ENCODE results near the gene HOXB9.

The HOXB9 gene

GRCh38 chr17:48634493-48635208 lies 8.5 kb upstream of the HOXB9 start:
- Histone ChIP-seq H3K9me2 (ENCODE audit: low read depth, low read length) (no peaks in the 10 kb centered on the region), H4K20me1 (ENCODE audit: insufficient read depth, low read length) (no peaks in the 10 kb centered on the region), H3K27ac (ENCODE audit: low read depth, low read length, poor library complexity, severe bottlenecking) (no peak overlapping the region), H3F3A (ENCODE audit: insufficient read depth, low read length) (no peaks in the 10 kb centered on the region), H3K4me1 (ENCODE audit: insufficient read depth, low read length, severe bottlenecking) (no peaks in the 10 kb centered on the region), H3K79me2 (ENCODE audit: insufficient read depth, low read length) (no peaks in the 10 kb centered on the region), H3K4me2 (ENCODE audit: low read length) (no peak overlapping the region), H3K4me3 (ENCODE audit: low read depth, low read length, poor library complexity, severe bottlenecking) (no peak overlapping the region), H3K9me3 (ENCODE audit: low read length) (no peaks in the 10 kb centered on the region), H2AFZ (ENCODE audit: low read length) (no peak overlapping the region), H3K9ac (ENCODE audit: low read length) (no peak overlapping the region), H3K36me3 (ENCODE audit: insufficient read depth, low read length) (no peaks in the 10 kb centered on the region), H3K27me3 (ENCODE audit: insufficient read depth, low read length) (peaks cover 6% of the 10 kb centered on the region; the same call in 1 of the 2 replicates)
- no peak for TF ChIP-seq CTCF (IDR thresholded peaks at IDR 0.05; ENCODE audit: low read length)
- no peak for TF ChIP-seq EZH2 (IDR thresholded peaks at IDR 0.05; ENCODE audit: borderline replicate concordance, low read length)

- no peaks in the 10 kb centered on the region for H3K79me2 ChIP-seq (ENCODE audit: insufficient read depth, low read length)
- no peak overlapping the region for H3K27ac ChIP-seq (ENCODE audit: low read depth, low read length, poor library complexity, severe bottlenecking)
- no peaks in the 10 kb centered on the region for H3F3A ChIP-seq (ENCODE audit: insufficient read depth, low read length)
- peaks cover 6% of the 10 kb centered on the region; the same call in 1 of the 2 replicates for H3K27me3 ChIP-seq (ENCODE audit: insufficient read depth, low read length)
- no peaks in the 10 kb centered on the region for H3K4me1 ChIP-seq (ENCODE audit: insufficient read depth, low read length, severe bottlenecking)
- no peaks in the 10 kb centered on the region for H3K36me3 ChIP-seq (ENCODE audit: insufficient read depth, low read length)
- TF ChIP-seq CTCF (IDR thresholded peaks at IDR 0.05; ENCODE audit: low read length) (no peak), EZH2 (IDR thresholded peaks at IDR 0.05; ENCODE audit: borderline replicate concordance, low read length) (no peak)
- no peaks in the 10 kb centered on the region for H4K20me1 ChIP-seq (ENCODE audit: insufficient read depth, low read length)
- H3K4me2 ChIP-seq (ENCODE audit: low read length) = no peak overlapping the region
- no peaks in the 10 kb centered on the region for H3K9me2 ChIP-seq (ENCODE audit: low read depth, low read length)
- H3K9ac ChIP-seq (ENCODE audit: low read length) = no peak overlapping the region
- H3K4me3 ChIP-seq (ENCODE audit: low read depth, low read length, poor library complexity, severe bottlenecking) = no peak overlapping the region
- H3K9me3 ChIP-seq (ENCODE audit: low read length) = no peaks in the 10 kb centered on the region
- no peak overlapping the region for H2AFZ ChIP-seq (ENCODE audit: low read length)
Measured at GRCh38 chr17:48633266-48633677, 7.1 kb upstream of the HOXB9 start.

GRCh38 chr17:48632579-48633265 lies 6.6 kb upstream of the HOXB9 start:
- H3K9ac ChIP-seq (ENCODE audit: low read length) = no peak overlapping the region
- H3K4me3 ChIP-seq (ENCODE audit: low read depth, low read length, poor library complexity, severe bottlenecking) = no peak overlapping the region

More at GRCh38 chr17:48632579-48633265, 6.6 kb upstream of the HOXB9 start:
- Histone ChIP-seq H3K79me2 (ENCODE audit: insufficient read depth, low read length) (no peaks in the 10 kb centered on the region), H3K27ac (ENCODE audit: low read depth, low read length, poor library complexity, severe bottlenecking) (no peak overlapping the region), H3K9me3 (ENCODE audit: low read length) (no peaks in the 10 kb centered on the region), H3F3A (ENCODE audit: insufficient read depth, low read length) (no peaks in the 10 kb centered on the region), H3K36me3 (ENCODE audit: insufficient read depth, low read length) (no peaks in the 10 kb centered on the region), H3K4me2 (ENCODE audit: low read length) (no peak overlapping the region), H2AFZ (ENCODE audit: low read length) (no peak overlapping the region), H3K27me3 (ENCODE audit: insufficient read depth, low read length) (peaks cover 6% of the 10 kb centered on the region; the same call in 1 of the 2 replicates), H4K20me1 (ENCODE audit: insufficient read depth, low read length) (no peaks in the 10 kb centered on the region), H3K9me2 (ENCODE audit: low read depth, low read length) (no peaks in the 10 kb centered on the region), H3K4me1 (ENCODE audit: insufficient read depth, low read length, severe bottlenecking) (no peaks in the 10 kb centered on the region)
- no peak for TF ChIP-seq EZH2 (IDR thresholded peaks at IDR 0.05; ENCODE audit: borderline replicate concordance, low read length)
- no peak for TF ChIP-seq CTCF (IDR thresholded peaks at IDR 0.05; ENCODE audit: low read length)

Data from OCI-LY1 (cell line).